Stimulated activated CD8-positive, alpha-beta memory T cell treated with anti-CD3 and anti-CD28 coated beads, Interleukin-2, amount 100 ng/mL, for 48 hours (primary cell): ENCODE results near the gene ADD3.
"Not testable (repeated sequence)": the region's sequence is repeated elsewhere in the genome, so short reads cannot be mapped to it uniquely, and the experiment has no call there.

Experiments
- DNase-seq, 2 donors: peaks; one replicate each; pipeline ENCODE4 v3.0.0-alpha.2; 2020; ENCODE audit warnings: low read depth in 2 of 2

Gene ADD3

DNA sequence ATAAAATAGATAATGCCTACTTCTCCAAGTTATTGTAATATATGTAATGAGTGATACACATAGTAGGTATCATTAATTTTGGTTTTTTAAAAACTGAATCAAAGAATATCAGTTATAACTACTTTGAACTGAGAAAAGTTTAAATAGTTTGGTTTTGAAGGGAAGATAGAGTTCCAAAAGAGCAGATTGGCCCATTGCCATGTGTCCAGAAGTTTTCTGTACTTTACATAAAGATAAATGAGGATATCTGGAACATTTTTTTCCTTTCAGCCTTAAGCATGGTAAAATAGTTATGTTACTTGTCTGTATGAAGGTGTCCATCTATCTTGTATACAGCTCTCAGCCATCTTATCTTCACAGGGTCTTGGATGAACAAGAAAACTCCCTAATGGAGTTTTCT lies 101.7 kb downstream of the ADD3 start:
- no peak for DNase-seq

DNA sequence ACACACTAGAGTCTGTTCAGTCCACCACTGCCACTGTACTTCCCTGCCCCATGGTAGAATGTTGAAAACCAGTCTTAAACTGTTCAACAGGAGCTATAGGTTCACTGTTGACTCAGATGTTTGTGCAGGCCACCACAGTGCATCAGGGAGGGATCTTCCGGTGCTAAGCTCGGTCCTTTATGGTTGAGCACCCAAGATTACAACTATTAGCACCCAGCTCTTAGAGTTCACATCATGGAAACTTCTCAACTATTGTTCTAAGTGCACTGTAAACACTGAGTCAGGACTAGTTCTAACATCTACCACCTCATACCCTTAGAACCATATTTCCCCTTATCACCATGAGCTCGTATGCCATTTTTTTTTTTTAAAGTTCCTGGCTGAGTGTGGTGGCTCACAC lies 102.6 kb downstream of the ADD3 start:
- DNase-seq, result no peak

DNA sequence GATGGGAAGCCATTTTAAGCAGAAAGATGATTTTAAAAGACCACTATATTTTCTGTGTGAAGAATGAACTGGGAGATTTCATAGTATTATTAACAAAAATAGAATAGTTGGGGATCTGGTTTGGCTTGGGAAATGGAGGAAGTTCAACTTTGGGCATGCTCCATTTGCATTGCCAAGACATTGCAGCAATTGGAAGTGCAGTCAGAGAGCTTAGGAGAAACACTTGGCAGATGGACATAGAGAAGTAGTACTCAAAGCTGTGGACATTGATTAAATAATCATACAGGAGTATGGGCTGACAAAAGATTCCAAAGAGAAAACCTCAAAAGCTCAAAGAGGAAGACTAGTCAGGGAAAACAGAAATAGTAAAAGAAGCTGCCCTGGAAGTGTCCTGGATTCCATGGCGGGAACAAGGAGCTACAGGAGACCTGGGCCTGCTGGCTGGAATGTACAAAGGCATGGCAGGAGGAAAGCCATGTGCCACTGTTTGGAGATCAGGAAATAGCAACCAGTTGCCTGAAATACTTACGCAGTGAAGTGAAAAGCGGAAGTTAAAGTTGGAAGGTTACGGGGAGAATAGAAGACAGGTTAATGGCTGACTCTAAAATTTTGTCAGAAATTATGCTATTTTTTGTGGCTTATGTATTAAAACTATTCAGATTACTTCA lies 106.0 kb downstream of the ADD3 start:
- DNase-seq, result no peak

DNA sequence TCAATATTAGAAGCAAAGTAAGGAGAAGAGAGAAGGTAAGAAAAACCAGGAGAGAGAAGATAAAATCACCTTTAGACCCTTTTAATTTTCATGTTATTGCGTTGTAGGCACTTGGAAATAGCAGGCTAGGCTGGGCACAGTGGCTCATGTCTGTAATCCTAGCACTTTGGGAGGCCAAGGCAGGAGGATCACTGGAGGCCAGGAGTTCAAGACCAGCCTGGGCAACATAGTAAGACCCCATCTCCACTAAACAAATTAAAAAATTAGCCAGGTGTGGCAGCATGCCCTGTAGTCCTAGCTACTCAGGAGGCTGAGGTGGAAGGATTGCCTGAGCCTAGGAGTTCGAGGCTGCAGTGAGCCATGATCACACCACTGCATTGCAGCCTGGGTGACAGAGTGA lies 106.9 kb downstream of the ADD3 start:
- not testable (repeated sequence) for DNase-seq

DNA sequence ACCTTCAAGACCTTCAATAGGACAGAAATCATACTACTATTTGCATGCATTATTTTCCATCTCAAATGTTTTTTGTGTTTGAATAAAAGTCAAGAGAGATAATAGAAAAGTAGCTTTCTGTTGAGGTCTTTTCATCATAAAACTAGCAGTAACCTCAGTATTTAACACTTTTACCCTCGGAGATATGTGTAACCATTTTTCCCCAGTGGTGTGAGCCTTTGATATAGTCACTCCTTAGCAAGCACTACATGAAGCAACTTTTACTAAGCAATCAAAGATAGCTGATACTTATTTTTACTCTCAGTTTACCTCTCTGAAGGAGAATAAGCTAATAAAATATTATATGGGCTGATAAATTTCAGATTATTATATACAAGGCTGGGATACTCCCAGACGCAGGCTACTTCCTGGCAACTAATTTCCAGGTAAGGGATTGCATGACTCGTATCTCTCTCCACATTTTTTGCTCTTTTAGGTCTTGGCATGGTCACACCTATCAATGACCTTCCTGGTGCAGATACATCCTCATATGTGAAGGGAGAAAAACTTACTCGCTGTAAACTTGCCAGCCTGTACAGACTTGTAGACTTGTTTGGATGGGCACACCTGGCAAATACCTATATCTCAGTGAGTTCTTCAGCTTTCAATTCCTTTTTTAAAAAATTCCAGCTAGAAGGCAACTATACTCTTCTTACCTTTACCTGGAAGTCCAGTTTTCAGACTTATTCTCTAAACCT lies 108.2 kb downstream of the ADD3 start:
- DNase-seq, result no peak

DNA sequence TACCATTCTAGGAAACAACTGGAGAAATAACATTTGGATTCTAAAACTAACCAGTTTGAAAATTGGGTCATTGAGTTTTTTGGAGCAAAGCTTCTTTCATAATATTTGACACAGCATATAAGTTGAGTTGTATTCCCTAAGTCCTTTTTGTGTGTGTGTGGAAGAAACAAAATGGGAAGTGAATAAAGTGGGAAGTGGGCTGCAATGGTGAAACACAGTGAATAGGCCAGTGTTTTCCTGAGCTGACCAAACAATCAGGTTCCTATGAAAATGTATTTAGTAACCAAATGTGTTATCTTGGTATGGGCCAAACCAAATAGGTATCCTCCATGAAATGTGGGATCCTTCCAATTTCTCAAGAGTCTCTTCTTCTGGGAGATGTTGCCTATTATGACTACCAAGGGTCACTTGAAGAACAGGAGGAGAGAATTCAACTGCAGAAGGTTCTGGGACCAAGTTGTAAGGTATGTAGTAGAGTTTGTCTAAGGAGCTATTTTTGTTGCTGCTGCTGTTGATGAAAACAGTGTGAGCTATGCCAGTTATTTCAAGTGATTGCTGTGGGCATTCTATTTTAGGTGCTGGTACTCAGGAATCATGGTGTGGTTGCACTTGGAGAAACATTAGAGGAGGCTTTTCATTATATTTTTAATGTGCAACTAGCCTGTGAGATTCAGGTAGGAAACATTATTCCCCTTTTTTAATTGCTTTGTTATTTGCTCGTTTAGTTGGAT lies 111.3 kb downstream of the ADD3 start:
- no peak for DNase-seq

DNA sequence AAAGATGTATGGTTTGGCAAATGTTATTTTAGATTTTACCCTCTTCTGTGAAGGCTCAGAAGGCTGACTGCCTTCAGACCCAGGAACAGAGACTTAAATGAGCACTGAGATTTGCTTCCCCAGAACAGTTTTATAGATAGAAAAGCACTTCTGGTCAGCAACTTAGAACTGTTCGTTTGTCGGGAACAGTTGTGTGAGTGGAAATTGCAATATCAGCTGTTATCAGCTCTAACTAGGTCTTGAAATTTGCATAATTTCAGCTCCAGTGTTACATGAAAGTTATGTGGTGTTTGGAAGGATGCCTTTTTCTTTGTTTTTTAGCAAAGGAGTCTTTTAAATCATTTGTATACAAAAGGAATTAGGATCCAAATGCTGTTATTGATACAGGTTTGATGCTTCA lies 115.8 kb downstream of the ADD3 start:
- no peak for DNase-seq

DNA sequence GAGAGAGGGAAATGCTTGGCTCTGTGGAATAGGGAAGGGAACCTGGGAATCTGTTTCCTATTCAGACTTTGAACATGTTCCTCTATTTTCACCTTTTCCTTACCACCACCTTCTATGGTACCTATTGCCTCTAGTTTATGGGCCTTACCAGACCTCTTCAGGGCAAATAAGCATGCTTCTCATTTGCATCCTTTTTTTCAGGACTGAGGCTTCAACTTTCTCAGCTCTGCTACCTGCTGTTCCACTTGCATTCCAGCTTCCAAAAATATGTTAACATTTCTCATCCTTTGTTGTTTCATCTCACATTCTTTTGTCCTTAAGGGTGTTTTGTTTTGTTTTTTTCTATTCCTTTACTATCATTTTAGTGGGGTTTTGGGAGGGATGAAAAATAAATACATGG lies 121.7 kb downstream of the ADD3 start:
- DNase-seq, result no peak

DNA sequence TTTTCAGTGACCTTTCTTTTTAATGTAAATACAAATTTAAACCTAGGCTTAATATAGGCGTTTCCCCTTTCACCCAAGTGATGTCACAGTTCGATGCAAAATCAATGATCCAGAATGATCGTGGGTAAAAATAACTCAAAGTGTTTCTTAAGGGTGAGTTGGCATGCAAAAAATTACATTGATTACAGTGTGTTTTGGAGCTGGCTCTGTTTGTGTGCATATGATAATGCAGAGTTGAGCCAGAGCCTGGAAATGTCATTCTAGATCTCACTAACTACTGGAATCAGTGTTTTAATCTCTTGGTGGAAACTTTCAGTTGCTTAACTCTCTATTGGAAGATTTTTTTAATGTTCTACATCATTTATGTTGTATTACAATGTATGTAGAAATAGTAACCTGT lies 127.1 kb downstream of the ADD3 start:
- DNase-seq, result no peak

DNA sequence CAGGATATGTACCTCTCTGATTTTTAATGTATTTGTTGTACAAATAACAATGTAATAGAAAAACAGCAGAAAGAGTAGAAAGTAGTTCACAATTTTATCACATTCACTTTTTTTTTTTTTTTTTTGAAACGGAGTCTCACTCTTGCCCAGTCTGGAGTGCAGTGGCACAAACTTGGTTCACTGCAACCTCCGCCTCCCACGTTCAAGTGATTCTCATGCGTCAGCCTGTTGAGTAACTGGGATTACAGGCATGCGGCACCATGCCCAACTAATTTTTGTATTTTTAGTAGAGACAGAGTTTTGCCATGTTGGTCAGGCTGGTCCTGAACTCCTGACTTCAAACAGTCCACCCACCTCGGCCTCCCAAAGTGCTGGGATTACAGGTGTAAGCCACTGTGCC lies 128.1 kb downstream of the ADD3 start:
- not testable (repeated sequence) for DNase-seq

DNA sequence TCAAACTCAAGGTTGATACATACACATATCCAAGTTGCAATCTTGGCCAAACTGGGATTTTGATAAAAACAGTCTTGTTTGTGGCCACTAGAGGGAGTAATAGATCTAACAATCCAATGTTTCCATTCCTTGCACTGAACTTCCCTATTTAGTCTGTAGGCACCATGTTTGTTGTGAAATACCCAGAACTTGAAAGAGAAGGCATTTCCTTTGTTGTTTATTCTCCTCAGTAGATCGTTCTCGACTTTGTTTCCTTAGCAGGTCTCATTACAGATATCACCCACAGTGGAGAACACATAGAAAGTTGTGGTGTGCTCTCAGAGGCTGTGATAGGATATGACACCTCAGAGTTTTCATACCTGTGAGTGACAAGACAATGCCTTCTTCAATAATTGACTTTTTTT lies 129.4 kb downstream of the ADD3 start:
- DNase-seq, result no peak

DNA sequence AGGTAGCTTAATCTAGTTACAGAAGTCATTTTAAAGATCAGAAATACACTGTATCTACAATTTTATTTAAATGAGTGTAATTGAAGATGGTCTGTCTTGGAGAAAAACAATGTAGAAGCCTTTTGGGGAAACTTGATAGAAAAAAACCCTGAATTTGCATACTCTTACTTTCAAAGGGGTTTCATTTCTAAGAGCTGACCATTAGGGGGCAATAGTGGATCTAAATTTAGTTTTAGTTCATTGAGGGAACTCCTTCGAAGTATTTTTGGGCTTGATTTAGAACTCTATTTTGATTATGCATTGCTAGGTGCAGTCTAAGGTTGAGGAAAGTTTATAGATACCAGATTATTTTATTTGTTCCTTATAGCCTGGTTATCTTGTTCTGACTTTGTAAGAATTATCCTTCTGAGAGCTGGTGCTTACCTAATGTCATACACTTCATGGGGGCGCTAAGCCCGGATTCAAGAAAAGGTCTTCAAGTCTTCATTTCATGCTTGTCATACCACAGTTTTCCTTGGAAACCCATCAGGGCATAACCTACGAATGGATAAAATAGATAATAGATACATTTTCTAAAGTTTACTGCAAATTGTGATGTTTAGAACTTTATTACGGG lies 130.5 kb downstream of the ADD3 start:
- DNase-seq, result no peak

DNA sequence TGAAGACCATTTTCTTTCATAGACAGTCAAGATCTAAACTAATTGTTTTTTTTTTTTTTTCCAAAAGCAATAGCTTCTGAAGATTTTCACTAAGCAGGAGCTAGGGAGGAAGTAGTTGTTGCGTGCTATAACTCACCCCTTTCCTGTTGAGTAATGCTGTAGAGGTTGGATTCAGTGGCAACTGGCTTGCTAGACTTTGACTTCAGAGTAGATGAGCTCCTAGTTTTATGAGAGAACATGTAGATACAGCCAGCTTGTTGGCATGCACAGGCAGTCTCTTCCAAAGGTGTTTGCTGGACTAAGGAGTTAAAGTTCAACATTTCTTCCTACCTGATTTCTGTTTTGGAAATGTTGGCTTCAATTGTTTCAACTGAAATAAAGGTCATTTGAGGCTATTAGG lies 133.4 kb downstream of the ADD3 start:
- no peak for DNase-seq

DNA sequence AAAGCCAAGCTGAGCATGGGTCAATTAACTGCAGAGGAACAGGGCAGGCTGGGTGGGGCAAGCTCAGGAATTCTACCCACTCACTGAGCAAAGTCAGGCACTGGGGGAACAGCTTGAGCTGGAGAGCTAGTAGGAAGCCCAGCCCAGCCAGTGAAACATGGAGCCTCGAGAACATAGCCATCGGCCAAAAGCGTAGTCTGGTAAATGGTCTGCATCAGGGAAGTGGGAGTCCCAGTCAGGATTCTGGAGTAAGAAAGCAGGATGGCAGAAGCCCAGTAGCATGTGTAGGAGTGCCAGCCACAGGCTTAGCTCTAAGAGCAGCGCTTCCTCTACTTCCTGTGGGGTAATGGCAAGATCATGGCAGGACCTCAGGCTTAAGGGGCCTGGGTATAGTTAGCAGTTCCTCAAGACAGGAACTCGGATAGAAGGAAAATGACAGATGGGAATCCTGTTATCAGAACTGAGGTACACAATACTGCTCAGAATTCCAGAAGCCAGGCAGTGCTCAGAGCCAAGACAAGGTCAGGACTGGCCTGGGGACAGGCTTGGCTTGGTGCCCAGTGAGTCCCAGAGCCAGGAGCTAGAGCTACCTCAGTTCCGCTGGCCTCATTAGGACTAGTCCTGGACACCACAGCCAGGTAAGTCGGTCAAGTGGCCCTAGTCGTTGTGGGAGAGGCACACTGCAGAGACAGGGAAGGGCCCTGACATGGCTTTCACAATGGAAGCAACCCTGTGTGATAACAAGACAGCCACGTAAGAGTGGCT lies 134.3 kb downstream of the ADD3 start:
- DNase-seq, result no peak

DNA sequence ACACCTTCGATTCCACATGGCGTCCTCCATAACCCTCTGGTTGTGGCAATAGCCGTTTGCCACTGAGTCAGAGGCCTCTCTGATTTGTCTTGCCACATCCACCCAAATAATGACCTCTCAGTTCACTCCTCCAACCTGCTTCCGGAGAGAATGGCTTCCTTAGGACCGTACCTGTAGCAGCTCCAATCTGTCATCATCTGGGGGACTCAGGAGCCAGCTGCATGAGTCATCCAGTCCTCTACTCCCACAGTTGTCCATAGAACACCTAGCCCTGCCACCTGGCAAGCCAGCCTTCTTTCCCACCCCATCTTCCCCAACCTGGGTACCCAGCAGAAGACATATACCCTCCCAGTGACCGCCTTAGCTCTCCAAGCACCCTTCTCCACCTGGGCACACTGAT lies 135.2 kb downstream of the ADD3 start:
- DNase-seq, result no peak

DNA sequence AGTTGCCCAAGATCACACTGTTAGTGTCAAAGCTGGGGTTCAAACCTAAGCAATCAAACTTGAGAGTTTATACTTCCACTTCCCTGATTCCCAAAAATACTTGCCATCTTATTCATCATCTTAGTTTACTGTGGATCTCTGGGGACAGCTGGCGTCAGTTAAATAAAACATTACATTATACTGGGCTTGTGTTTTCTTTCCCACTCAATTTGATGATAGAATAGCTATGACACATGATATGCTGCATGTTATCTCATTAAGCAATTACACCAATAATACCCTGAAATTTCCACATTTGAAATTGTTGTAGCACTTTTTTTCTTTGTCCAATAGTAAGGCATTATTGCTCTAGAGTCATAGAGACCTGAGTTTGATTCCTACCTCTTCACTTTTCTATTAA lies 136.7 kb downstream of the ADD3 start:
- no peak for DNase-seq

DNA sequence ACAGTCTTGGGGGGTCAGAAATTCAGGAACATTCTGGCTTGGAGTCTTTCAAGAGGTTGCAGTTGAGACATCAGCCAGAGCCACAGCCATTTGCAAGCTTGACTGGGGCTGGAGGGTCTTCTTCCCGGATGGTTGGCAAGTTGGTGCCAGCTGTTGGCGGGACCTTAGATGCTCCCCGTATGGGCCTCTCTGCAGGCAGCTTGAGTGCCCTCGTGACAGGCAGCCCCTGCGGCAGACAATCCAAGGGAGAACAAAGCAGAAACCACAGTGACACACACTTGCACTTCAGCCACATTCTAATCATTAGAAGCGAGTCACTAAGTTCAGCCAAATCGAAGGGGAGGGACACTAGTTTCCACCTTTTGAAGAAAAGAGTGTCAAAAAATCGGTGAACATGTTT lies 140.2 kb downstream of the ADD3 start:
- no peak for DNase-seq

DNA sequence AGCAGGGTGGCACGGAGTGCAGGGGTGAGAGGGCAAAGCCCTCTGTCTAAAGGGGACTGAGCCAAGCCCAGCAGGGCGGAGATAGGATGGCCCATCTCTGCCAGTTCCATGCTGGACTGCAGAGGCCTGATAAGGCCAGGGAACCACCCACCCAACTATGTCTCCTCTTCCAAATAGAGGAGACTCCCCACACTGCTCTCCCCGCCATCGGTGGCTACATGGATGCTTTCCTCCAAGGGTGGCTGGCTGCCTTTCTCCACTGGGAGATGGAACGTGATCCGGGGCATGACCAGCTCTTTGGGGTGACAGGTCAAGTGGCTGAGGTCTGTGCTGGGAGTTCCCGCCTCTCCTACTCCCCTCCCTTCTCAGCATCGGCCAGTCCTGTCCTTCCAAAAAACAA lies 141.5 kb downstream of the ADD3 start:
- no peak for DNase-seq

DNA sequence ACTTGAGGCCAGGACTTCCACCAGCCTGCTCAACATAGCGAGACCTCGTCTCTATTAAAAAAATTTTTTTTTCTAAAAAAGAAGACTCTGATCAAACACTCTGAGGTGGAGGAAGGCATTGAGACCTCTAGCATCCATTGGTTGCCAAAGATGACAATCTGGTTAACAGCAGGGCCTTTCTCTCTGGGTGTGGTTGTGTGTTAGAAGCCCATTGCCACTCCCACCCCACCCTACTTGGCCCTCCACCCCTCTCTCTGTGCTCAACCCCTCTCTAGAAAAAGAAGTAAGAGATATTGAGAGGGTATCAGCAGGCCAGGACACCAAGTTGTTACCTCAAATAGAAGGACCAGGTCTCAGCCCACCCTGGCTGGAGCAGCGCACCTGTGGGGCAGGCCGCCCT lies 142.3 kb downstream of the ADD3 start:
- no peak for DNase-seq

DNA sequence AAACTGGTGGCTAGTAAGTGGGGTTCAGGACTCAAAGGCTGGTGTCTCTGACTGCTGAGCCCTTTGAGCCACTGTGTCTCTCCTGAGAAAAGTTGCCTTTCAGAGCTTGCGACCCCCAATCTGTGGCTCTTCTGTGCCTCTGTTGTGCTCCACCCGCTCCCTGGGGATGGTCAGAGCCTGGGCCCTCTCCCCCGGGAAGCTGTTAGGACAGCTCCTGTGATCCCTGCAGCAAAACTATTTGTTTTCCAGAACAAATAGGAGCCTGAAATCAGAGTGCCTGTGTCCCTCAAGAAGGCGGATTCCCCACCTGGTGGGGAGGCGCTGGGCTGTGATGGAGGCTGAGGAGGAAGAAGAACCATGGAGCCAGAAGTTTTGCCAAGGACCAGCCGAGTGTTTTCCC lies 143.2 kb downstream of the ADD3 start:
- no peak for DNase-seq

DNA sequence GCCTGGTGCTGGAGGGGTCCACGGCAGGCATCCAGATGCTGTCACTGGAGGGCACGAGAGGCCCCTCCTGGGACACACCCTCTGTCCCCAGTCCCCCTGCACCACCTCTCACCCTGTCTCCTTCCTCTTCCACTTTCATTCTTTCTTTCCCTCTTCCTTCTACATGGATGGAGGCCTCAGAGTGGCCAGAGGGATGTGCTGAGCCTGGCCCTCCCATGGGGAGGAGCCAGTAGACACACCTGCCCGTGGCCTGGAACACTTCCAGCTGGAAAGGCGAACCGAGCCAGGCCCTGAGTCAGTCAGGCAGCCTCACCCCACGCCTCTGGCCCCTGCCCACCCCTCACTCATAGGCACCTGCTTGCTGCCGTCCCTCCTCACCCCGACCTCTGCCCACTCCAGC lies 143.7 kb downstream of the ADD3 start:
- no peak for DNase-seq

DNA sequence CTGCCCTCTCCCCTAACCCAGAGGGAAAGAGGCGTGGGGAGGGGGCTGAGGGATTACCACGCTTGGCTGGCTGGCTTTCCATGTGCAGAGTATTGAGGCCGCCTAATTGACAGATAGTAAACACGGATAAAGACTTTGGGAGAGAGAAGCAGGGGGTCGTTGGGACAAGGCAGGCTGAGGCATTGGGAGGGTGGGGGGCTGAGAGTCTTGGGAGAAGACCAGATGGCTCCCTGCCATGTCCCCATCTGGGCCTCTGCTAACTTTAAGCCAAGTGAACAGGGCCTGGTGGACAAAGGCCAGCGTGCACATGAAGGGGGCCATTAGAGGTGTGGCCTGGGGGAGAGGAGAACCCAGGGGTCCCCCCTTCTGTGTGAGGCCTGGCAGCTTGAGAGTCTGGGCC lies 144.2 kb downstream of the ADD3 start:
- DNase-seq, result no peak
